Cardiac septum (tissue), 1 donor: Measurements from ENCODE around the gene ANKMY1. TPM values are rescaled to one million over a fixed set of nuclear protein-coding genes. Genes with fewer than 3 reads are reported as not detected.
A peak's percentile ranks its signal among the peaks of the same experiment; 100 is the strongest.
"Not testable (repeated sequence)": the region's sequence is repeated elsewhere in the genome, so short reads cannot be mapped to it uniquely, and the experiment has no call there.

ENCODE experiments used
- DNase-seq: peaks from one replicate; pipeline ENCODE4 v3.0.0-alpha.2; 2020; ENCODE audit warnings: low spot score
- intact Hi-C: fragments of 100-400 bp; cut with DNase I; formaldehyde crosslinking; loops from one replicate; pipeline ENCODE4 v1.14.0; 2022
- total RNA-seq: library from RNA; stranded (reverse); fragmentation: NEBNext Ultra II Directional; extraction: Animal tissue kit (Norgen Biotek cat#: 25700); gene quantifications from one replicate; pipeline ENCODE4 v1.2.1, GENCODE V29; 2021
- donor health status: DM: no; HTN: no; CAD: no.

Gene ANKMY1
- total RNA-seq, 1 donor from 2014 or later: 8.2 TPM

DNA sequence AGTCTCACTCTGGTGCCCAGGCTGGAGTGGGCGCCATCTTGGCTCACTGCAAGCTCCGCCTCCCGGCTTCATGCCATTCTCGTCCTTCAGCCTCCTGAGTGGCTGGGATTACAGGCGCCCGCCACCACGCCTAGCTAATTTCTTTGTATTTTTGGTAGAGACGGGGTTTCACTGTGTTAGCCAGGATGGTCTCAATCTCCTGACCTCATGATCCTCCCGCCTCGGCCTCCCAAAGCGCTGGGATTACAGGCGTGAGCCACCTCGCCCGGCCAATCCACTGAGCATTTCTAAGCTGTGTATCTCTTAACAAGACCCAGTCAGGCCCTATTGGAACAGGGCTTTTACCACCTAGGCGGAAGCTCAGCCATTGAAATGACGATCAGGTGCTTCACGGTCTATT, 5.4 kb upstream of the ANKMY1 start:
- intact Hi-C loops: loop anchor here (10.0 kb wide), 1 partner anchor 328 kb away; no protein-coding TSS in a partner anchor
- DNase-seq: not testable (repeated sequence)

DNA sequence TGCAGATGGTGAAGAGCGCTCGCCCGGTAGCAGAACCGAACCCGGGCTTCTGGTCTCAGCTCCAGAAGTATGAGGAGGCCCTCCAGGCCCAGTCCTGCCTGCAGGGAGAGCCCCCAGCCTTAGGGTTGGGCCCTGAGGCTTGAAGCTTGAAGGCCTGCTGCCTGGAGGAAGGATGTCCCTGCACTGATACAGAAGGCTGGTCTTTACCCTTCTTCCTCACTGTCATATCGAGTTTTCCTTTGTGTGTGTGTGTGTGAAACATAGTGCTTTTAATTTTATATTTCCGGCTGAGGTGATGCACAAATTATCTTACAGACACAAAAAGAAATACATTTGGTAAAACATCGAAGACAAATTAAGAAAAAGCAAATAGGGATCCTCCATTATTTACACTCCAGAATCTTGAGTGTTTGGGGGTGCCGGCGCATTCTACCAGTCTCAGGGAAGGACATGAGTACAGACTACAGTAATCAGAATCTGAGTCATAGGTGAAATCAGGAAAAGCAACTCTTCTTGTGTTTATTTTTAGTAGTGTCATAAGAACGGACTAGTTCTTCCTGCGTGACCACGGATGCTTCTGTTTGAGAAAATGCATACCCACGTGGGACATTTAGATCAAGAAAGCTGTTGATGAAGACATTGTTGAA, 3.7 kb upstream of the ANKMY1 start:
- intact Hi-C loops: loop anchor here (1.0 to 10.0 kb wide), 2 partner anchors 25 to 327 kb away; partner anchors contain the start of gene CAPN10
- peak; percentile 41 for DNase-seq

- intact Hi-C loops: loop anchor here (1.0 to 10.0 kb wide), 2 partner anchors 26 to 326 kb away; partner anchors contain the start of gene CAPN10
- peak; percentile 100 for DNase-seq
These were observed 2.9 kb upstream of the ANKMY1 start for GRCh38 chr2:240560480-240561324.

DNA sequence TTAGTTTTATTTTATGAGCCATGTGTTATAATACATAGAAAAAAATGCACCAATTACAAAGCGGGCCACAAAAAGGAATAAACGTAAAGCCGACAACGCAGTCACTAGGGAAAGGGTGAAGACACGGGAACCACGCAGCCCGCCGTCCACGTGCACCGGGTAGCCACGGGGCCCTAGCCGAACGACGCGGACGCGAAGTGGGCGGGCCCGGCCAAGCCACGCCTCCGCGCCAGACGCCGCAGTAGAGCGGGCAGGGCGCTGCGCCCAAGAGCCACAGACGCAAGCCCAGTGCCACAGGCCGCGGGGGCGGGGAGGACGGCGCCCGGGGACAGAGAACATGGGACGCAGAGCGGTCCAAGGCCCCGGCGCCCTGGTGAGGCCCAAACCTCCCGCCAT, 2.3 kb upstream of the ANKMY1 start, which contains the start of gene DUSP28:
Gene DUSP28 (plus strand): TSS at position 274 of the 396 bp plus-strand sequence. CDS start 328 bp downstream, outside the sequence.
- intact Hi-C loops: loop anchor here (10.0 kb wide), 1 partner anchor 325 kb away; no protein-coding TSS in a partner anchor
- DNase-seq: peak; percentile 97

DNA sequence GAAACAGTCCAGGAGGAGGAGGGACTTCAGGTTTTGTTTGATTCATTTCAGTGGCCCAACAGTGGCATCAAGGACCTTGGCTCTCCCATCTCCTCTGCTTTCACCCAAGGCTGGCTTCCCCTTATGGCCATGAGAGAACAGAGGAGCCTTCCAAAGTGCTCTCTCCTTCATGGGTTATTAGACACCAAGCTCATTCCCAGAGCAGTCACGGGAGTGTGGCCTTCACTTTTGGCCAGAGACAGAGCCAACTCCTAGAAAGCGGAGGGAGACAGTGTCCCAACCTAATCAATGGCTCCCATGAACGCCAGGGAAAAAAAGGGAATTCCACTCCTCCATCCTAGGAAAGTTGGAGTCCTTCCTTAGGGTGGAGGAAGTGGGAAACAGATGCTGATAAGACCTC, 1.5 kb upstream of the ANKMY1 start:
- no peak for DNase-seq
- intact Hi-C loops: no loop called here

DNA sequence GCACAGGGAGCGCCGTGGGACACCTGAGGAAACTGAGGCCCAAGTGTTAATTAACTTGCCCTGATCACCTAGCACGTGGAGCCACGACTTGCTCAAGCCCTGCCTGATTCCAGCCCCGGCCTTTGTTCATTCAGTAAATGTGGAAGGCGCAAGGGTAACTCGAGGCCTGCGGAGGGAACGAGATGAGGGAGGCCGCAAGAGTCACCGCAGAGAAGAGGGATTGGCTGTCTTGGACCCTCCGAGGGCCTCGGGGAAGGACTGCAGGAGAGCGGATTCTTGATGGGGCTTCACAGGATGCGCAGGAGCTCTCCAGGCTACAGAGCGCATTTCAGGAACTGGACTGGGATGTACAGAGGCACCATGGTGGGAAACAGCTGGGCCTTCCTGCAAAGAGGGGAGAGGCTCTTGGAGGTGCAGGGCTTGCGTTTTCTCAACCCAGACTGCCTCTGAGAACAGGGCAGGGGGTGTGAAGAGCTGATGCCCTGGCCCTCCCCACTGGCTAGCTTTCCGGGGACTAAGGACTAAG, 511 bp upstream of the ANKMY1 start:
- DNase-seq: no peak
- intact Hi-C loops: no loop called here

DNA sequence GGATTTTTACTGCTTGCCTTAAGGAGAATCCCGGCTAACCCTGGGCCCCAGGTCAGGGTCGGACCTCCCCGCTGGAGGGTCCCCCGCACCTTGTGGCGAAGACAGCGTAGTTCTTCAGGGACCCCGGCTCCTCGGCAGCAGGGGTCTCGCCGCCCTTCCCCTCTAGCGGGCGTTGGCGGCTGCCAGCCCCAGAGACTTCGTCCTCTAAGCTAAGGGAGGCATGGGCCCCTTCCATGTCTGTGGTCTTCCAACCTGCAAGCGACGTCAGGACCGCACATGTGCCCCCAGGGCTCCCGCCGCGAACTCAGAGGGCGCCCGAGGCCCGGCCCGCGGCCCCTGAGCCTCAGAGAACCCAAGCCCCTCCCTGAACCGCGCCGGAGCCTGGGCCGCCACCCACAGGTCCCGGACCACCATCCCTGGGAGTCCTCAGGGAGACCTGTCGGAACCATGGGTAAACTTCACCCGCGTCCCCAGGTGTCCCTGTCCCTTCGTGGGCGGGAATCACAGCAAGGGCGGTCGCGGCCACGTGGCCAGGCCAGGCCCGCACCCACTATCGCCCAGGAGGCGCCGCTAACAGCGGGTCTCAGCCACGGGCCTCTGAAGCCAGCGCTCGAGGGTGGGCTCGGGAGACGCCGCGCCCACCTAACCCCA, 562 bp downstream of the ANKMY1 start:
- DNase-seq: no peak
- intact Hi-C loops: no loop called here

GRCh38 chr2:240556553-240557100, 1.2 kb downstream of the ANKMY1 start:
- intact Hi-C loops: no loop called here
- peak; percentile 79 for DNase-seq

GRCh38 chr2:240555541-240556250, 2.1 kb downstream of the ANKMY1 start:
- intact Hi-C loops: no loop called here
- DNase-seq: no peak

GRCh38 chr2:240554767-240555493, 2.9 kb downstream of the ANKMY1 start:
- intact Hi-C loops: no loop called here
- no peak for DNase-seq

DNA sequence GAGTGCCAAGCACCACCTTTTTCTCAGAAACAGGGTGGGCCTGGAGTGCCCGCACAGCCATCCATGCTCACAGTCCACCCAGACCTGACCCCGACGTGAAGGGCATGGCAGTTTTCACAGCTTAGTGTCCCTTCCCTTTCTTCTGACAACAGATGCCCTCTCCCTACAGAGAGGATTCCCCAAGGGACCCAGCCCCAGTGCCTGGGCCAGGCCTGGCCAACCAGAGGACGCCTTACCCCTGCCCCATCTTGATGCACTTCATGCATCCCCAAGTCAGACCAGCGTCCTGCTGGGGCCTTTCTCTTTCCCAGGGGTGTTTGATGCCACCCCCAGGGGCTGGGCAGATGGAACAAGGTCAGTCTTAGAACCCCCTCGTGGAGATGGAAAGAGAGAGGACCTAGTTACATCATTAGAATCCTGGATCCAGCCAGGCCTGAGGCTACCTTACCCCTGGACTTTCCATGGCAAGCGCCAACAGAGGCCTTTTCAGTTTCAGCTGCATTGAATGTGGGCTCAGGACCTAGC, 3.8 kb downstream of the ANKMY1 start:
- intact Hi-C loops: no loop called here
- no peak for DNase-seq

DNA sequence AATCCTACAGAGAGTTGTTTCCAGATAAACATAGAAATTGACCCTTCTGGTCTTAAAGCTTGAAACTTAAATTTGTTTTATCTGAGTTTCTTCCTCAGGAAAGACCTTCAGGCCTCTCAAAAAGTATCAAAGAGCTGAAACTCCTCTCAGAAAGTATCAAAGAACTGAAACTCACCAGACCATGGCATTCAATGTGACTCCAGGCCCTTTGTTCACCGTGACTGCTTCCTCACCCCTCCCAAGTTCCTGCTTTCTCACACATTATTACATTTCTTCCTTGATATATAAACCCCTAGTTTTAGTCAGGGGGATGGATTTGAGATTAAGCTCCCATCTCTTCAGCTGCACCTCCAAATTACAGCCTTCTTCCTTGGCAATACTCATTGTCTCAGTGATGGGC, 6.0 kb downstream of the ANKMY1 start:
- DNase-seq: no peak
- intact Hi-C loops: no loop called here

GRCh38 chr2:240551288-240551687, 6.5 kb downstream of the ANKMY1 start:
- intact Hi-C loops: no loop called here
- DNase-seq: no peak

DNA sequence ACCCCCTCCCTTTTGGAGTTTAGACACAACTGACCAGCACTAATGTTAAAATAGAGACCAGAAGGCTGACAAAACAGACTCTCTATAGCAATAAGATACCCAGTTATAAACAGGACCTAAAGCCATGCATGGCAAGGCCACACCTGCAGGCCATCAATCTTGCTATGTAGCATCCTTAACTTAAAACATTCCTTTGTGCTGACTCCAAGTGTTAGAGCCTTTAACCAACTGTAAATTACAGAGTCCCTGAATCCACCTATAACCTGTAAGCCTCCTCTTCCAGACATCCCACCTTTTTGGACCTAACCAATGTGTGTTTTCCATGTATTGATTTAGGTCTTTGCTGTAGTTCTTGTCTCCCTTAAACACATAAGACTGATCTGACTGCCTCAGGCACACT, 17.9 kb downstream of the ANKMY1 start:
- no peak for DNase-seq
- intact Hi-C loops: no loop called here

DNA sequence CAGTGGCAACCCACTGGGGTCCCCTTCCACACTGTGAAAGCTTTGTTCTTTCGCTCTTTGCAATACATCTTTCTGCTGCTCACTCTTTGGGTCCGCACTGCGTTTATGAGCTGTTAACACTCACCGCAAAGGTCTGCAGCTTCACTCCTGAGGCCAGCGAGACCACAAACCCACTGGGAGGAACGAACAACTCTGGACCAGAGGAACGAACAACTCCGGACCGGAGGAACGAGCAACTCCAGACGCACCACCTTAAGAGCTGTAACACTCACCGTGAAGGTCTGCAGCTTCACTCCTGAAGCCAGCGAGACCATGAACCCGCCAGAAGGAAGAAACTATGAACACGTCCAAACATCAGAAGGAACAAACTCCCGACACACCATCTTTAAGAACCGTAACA, 18.7 kb downstream of the ANKMY1 start:
- intact Hi-C loops, DNase-seq: not testable (repeated sequence)

DNA sequence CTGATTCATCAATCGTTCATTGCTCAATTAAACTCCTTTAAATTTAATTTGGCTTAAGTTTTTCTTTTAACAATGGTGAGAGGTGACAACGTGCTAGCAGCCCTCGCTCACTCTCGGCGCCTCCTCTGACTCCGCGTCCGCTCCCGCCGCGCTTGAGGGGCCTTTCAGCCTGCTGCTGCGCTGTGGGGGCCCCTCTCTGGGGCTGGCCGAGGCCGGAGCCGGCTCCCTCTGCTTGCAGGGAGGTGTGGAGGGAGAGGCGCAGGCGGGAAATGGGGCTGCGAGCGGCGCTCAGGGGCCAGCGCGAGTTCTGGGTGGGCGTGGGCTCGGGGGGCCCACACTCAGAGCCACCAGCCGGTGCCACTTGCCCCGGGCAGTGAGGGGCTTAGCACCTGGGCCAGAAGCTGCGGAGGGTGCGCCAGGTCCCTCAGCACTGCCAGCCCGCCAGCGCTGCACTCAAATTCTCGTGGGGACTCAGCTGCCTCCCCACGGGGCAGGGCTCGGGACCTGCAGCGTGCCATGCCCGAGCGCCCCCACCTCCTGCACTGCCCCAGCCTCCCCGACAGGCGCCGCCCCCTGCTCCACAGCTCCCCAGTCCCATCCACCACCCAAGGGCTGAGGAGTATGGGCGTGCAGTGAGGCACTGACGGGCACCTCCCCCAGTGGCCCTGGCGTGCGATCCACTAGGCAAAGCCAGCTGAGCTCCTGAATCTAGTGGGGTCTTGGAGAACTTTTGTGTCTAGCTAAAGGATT, 19.6 kb downstream of the ANKMY1 start:
- intact Hi-C loops: no loop called here

GRCh38 chr2:240532031-240532775, 25.6 kb downstream of the ANKMY1 start:
- intact Hi-C loops: no loop called here

More for the DNA sequence above, 19.6 kb downstream of the ANKMY1 start:
- no peak for DNase-seq

More at GRCh38 chr2:240532031-240532775, 25.6 kb downstream of the ANKMY1 start:
- DNase-seq: no peak
